ENCODE data around the gene GNG13.

DNA sequence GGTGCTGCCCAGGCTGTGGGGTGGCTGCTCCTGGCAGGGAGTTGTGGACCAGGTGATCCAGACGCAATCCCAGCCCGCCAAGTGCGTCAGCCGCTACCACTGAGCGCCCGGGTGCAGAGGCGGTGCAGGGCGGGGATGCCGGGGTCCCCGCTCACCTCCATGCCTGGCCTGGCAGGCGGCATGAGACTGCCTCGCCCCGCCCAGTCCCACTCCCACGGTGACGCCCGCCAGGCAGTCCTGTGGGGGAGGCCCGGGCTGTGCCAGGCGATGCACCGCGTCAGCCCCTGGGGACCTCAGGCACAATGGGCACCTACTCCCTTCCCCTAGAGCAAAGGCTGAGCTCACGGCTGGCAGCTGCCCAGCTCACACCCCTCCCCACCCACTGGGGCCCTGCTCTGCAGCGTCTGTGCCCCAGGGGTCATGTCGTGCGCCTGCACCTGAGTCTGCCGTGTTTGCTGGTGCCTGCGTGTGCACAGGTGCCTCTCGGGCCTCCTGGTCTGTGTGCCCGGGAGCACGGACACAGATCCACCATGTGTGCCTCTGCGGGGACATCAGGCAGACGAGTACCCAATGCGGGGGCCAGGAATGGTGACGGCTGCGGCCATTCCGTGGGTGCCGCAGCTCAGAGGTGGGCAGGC is 17.6 kb downstream of the GNG13 start:
- TF ChIP-seq, protein P1, sequence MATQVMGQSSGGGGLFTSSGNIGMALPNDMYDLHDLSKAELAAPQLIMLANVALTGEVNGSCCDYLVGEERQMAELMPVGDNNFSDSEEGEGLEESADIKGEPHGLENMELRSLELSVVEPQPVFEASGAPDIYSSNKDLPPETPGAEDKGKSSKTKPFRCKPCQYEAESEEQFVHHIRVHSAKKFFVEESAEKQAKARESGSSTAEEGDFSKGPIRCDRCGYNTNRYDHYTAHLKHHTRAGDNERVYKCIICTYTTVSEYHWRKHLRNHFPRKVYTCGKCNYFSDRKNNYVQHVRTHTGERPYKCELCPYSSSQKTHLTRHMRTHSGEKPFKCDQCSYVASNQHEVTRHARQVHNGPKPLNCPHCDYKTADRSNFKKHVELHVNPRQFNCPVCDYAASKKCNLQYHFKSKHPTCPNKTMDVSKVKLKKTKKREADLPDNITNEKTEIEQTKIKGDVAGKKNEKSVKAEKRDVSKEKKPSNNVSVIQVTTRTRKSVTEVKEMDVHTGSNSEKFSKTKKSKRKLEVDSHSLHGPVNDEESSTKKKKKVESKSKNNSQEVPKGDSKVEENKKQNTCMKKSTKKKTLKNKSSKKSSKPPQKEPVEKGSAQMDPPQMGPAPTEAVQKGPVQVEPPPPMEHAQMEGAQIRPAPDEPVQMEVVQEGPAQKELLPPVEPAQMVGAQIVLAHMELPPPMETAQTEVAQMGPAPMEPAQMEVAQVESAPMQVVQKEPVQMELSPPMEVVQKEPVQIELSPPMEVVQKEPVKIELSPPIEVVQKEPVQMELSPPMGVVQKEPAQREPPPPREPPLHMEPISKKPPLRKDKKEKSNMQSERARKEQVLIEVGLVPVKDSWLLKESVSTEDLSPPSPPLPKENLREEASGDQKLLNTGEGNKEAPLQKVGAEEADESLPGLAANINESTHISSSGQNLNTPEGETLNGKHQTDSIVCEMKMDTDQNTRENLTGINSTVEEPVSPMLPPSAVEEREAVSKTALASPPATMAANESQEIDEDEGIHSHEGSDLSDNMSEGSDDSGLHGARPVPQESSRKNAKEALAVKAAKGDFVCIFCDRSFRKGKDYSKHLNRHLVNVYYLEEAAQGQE (IDR thresholded peaks at IDR 0.05; ENCODE audit: insufficient replicate concordance, low read depth), result no peak
- TF ChIP-seq SPI1 (IDR thresholded peaks at IDR 0.05; ENCODE audit: borderline replicate concordance, low read depth), result no peak
- TF ChIP-seq, protein P2, sequence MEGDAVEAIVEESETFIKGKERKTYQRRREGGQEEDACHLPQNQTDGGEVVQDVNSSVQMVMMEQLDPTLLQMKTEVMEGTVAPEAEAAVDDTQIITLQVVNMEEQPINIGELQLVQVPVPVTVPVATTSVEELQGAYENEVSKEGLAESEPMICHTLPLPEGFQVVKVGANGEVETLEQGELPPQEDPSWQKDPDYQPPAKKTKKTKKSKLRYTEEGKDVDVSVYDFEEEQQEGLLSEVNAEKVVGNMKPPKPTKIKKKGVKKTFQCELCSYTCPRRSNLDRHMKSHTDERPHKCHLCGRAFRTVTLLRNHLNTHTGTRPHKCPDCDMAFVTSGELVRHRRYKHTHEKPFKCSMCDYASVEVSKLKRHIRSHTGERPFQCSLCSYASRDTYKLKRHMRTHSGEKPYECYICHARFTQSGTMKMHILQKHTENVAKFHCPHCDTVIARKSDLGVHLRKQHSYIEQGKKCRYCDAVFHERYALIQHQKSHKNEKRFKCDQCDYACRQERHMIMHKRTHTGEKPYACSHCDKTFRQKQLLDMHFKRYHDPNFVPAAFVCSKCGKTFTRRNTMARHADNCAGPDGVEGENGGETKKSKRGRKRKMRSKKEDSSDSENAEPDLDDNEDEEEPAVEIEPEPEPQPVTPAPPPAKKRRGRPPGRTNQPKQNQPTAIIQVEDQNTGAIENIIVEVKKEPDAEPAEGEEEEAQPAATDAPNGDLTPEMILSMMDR (IDR thresholded peaks at IDR 0.05; ENCODE audit: insufficient read depth, low read length), result no peak
- TF ChIP-seq POLR2AphosphoS5 (IDR thresholded peaks at IDR 0.05; ENCODE audit: low read depth), result no peak; the same call in 1 of the 2 replicates
- TF ChIP-seq GABPA (IDR thresholded peaks at IDR 0.05; ENCODE audit: low read depth), result no peak

All from HL-60 (cell line).